ENCODE data around the gene NPBWR2. TPM values are rescaled to one million over a fixed set of nuclear protein-coding genes. Genes with fewer than 3 reads are reported as not detected.
"Not testable (repeated sequence)": the region's sequence is repeated elsewhere in the genome, so short reads cannot be mapped to it uniquely, and the experiment has no call there.

The NPBWR2 gene
- total RNA-seq, 1 donor from 2014 or later = not detected

DNA sequence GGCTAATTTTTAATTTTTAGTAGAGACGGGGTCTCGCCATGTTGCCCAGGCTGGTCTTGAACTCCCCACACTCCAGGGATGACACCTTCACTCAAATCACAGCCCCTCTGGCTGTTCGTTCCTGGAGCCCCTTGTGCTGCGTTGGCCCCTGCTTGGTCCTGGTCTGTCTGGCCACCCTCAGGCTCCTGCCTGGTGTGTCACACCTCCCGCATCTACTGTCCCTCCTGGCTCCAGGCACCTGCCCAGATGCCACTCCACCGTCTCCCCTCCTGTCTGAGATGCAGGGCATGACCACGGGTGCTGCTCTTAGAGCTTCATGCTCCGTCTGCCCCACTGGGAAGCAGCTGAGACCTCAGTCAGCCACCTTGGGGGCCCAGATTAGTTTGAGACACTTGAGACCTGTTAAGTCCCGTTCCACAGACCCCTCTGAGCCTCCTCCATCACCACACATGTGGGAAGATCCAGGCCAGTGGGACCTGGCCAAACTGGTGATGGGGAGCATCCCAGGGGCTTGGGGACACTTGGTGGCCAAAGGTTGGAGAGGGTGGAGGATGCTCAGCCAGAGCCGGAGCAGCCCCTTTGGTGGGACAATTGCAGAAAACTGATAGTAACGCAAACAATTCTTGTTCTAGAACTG lies 21.9 kb upstream of the NPBWR2 start:
- no peaks in the 10 kb centered on the region for H3K4me1 Mint-ChIP-seq (ENCODE audit: low read depth)
- peaks cover 2% of the 10 kb centered on the region for H3K36me3 Mint-ChIP-seq (ENCODE audit: insufficient read depth)
- TF ChIP-seq, protein P1, sequence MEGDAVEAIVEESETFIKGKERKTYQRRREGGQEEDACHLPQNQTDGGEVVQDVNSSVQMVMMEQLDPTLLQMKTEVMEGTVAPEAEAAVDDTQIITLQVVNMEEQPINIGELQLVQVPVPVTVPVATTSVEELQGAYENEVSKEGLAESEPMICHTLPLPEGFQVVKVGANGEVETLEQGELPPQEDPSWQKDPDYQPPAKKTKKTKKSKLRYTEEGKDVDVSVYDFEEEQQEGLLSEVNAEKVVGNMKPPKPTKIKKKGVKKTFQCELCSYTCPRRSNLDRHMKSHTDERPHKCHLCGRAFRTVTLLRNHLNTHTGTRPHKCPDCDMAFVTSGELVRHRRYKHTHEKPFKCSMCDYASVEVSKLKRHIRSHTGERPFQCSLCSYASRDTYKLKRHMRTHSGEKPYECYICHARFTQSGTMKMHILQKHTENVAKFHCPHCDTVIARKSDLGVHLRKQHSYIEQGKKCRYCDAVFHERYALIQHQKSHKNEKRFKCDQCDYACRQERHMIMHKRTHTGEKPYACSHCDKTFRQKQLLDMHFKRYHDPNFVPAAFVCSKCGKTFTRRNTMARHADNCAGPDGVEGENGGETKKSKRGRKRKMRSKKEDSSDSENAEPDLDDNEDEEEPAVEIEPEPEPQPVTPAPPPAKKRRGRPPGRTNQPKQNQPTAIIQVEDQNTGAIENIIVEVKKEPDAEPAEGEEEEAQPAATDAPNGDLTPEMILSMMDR (IDR thresholded peaks at IDR 0.05; ENCODE audit: unreplicated experiment) = no peak
- peaks cover 6% of the 10 kb centered on the region for H3K9me3 Mint-ChIP-seq (ENCODE audit: low read depth)
- no peak overlapping the region for H3K4me3 Mint-ChIP-seq (ENCODE audit: low read depth)
- no peak for DNase-seq (ENCODE audit: low spot score, unreplicated experiment)
- peaks cover 17% of the 10 kb centered on the region for H3K27me3 Mint-ChIP-seq
- no peak overlapping the region for H3K27ac Mint-ChIP-seq

DNA sequence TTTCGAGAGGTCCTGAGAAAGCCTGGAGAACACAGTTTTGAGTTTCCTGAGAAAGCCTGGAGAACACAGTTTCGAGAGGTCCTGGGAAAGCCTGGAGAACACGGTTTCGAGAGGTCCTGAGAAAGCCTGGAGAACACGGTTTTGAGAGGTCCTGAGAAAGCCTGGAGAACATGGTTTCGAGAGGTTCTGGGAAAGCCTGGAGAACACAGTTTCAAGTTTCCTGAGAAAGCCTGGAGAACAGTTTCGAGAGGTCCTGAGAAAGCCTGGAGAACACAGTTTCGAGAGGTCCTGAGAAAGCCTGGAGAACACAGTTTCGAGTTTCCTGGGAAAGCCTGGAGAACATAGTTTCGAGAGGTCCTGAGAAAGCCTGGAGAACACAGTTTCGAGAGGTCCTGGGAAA lies 16.2 kb upstream of the NPBWR2 start:
- H3K4me1 Mint-ChIP-seq (ENCODE audit: low read depth); H3K4me3 Mint-ChIP-seq (ENCODE audit: low read depth); H3K36me3 Mint-ChIP-seq (ENCODE audit: insufficient read depth); DNase-seq (ENCODE audit: low spot score, unreplicated experiment); H3K9me3 Mint-ChIP-seq (ENCODE audit: low read depth); H3K27ac Mint-ChIP-seq: not testable (repeated sequence)
- peaks cover 35% of the 10 kb centered on the region for H3K27me3 Mint-ChIP-seq

DNA sequence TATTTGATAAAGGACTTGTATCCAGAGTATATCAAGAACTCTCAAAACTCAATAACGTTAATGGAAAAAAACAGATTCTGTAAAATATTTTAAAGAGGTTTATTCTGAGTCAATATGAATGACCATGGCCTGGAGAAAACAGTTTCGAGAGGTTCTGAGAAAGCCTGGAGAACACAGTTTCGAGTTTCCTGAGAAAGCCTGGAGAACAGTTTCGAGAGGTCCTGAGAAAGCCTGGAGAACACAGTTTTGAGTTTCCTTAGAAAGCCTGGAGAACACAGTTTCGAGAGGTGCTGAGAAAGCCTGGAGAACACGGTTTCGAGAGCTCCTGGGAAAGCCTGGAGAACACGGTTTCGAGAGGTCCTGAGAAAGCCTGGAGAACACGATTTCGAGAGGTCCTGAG lies 15.6 kb upstream of the NPBWR2 start:
- not testable (repeated sequence) for DNase-seq (ENCODE audit: low spot score, unreplicated experiment); H3K36me3 Mint-ChIP-seq (ENCODE audit: insufficient read depth); H3K27ac Mint-ChIP-seq; H3K4me3 Mint-ChIP-seq (ENCODE audit: low read depth); H3K4me1 Mint-ChIP-seq (ENCODE audit: low read depth); H3K9me3 Mint-ChIP-seq (ENCODE audit: low read depth)
- peaks cover 32% of the 10 kb centered on the region for H3K27me3 Mint-ChIP-seq

DNA sequence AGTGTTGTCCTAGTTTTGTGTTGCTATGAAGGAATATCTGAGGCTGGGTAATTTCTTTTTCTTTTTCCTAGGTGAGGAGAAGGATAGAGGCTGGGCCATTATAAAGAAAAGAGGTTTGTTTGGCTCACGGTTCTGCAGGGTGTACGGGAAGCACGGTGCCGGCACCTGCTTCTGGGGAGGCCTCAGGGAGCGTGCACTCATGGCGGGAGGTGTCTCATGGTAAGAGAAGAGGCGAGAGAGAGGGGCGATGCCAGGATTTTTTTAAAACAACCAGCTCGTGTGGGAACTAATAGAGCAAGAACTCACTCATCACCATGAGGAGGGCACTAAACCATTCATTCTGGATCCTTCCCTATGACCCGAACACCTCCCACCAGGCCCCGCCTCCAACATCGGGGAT lies 14.2 kb upstream of the NPBWR2 start:
- H3K4me3 Mint-ChIP-seq (ENCODE audit: low read depth) = no peak overlapping the region
- TF ChIP-seq, protein P1 (IDR thresholded peaks at IDR 0.05; ENCODE audit: unreplicated experiment) = no peak
- DNase-seq (ENCODE audit: low spot score, unreplicated experiment) = no peak
- H3K4me1 Mint-ChIP-seq (ENCODE audit: low read depth) = no peaks in the 10 kb centered on the region
- H3K36me3 Mint-ChIP-seq (ENCODE audit: insufficient read depth) = no peaks in the 10 kb centered on the region
- H3K9me3 Mint-ChIP-seq (ENCODE audit: low read depth) = no peaks in the 10 kb centered on the region
- H3K27ac Mint-ChIP-seq = peak overlapping the region; percentile 70
- peaks cover 32% of the 10 kb centered on the region for H3K27me3 Mint-ChIP-seq

DNA sequence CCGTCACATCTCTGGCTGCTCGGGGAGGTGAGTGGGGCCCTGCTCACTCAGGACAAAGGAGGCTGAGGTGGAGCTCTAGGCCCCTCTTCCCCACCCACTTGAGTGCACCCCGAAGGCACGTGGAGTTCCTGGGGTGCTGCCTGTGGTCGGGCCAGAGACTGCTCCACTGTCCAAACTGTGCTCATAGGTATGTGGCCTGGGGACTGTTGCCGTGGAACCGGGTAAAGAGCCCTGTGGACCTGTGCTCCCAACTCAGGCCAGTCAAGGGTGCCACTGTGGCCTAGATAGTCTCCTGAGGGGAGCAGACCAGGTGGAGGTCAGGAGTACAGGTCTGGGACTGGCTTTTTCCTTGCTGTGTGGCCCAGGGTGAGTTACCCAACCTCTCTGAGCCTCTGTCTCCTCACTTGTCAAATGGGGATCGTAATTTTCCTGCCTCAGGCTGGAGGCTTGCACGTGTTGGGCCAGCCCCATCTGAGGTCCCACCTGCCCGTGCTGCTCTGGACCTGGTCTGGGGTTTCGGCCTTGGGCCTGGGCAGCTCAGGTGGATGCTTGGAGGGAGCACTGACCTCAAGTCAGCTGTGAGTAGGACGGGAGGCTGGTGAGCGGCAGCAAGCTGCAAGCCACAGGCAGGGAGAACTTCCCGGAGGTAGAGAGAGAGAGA lies 12.4 kb upstream of the NPBWR2 start:
- Mint-ChIP-seq H3K4me1 (ENCODE audit: low read depth) (no peaks in the 10 kb centered on the region), H3K4me3 (ENCODE audit: low read depth) (no peak overlapping the region), H3K9me3 (ENCODE audit: low read depth) (no peaks in the 10 kb centered on the region), H3K27ac (peak overlapping the region; percentile 82), H3K36me3 (ENCODE audit: insufficient read depth) (no peaks in the 10 kb centered on the region), H3K27me3 (peaks cover 36% of the 10 kb centered on the region)
- no peak for DNase-seq (ENCODE audit: low spot score, unreplicated experiment)
- TF ChIP-seq, protein P1 (IDR thresholded peaks at IDR 0.05; ENCODE audit: unreplicated experiment) = no peak

DNA sequence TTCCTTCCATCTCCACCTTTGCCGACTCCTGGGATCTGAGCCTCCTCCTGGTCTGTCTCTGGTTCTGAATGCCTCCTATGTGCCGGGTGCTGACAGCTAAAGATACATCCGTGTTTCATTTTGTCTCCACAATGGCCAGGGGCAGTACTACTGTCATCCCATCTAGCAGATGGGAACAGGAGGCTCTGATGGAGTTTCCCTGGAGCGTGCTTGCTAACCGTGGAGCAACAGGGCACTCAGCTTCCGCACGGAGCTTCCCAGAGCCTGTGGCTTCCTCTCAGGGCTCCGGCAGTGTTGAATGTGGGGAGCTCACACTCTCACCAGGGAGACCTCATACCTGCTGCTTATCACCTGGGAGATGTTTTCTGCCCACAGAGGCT lies 11.9 kb upstream of the NPBWR2 start:
- DNase-seq (ENCODE audit: low spot score, unreplicated experiment) = no peak
- H3K9me3 Mint-ChIP-seq (ENCODE audit: low read depth) = no peaks in the 10 kb centered on the region
- H3K4me3 Mint-ChIP-seq (ENCODE audit: low read depth) = no peak overlapping the region
- TF ChIP-seq, protein P1 (IDR thresholded peaks at IDR 0.05; ENCODE audit: unreplicated experiment) = no peak
- H3K4me1 Mint-ChIP-seq (ENCODE audit: low read depth) = no peaks in the 10 kb centered on the region
- no peaks in the 10 kb centered on the region for H3K36me3 Mint-ChIP-seq (ENCODE audit: insufficient read depth)
- peaks cover 33% of the 10 kb centered on the region for H3K27me3 Mint-ChIP-seq
- H3K27ac Mint-ChIP-seq = no peak overlapping the region

DNA sequence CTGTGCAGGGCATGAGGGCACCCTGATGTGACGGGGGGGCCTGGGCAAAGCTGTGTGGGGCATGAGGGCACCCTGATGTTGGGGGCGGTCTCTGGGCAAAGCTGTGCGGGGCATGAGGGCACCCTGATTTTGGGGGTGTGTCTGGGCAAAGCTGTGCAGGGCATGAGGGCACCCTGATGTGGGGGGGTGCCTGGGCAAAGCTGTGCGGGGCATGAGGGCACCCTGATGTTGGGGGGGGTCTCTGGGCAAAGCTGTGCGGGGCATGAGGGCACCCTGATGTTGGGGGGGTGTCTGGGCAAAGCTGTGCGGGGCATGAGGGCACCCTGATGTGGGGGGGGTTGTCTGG lies 10.0 kb upstream of the NPBWR2 start:
- not testable (repeated sequence) for H3K9me3 Mint-ChIP-seq (ENCODE audit: low read depth); DNase-seq (ENCODE audit: low spot score, unreplicated experiment); H3K36me3 Mint-ChIP-seq (ENCODE audit: insufficient read depth); H3K4me1 Mint-ChIP-seq (ENCODE audit: low read depth); H3K4me3 Mint-ChIP-seq (ENCODE audit: low read depth); H3K27ac Mint-ChIP-seq
- H3K27me3 Mint-ChIP-seq = peaks cover 20% of the 10 kb centered on the region

Measured in progenitor cell of endocrine pancreas (in vitro differentiated cells).